Fibroblast of pulmonary artery (primary cell): ENCODE measurements around the gene LARGE1.

Source experiments
- DNase-seq: peaks from one replicate; pipeline ENCODE4 v3.0.0-alpha.2; 2010; ENCODE audit warnings: low read depth
- H3K4me3 ChIP-seq: replicated peaks from 2 replicates; pipeline ENCODE4 v1.5.1; 2011; ENCODE audit warnings: low read depth, mild to moderate bottlenecking, control low read depth, low read length, moderate library complexity
- CTCF ChIP-seq: IDR thresholded peaks from 2 replicates; pipeline ENCODE4 v1.5.1; 2011; ENCODE audit warnings: mild to moderate bottlenecking, control low read depth, low read length, inconsistent platforms; ENCODE audit errors: missing control alignments

LARGE1 gene

DNA sequence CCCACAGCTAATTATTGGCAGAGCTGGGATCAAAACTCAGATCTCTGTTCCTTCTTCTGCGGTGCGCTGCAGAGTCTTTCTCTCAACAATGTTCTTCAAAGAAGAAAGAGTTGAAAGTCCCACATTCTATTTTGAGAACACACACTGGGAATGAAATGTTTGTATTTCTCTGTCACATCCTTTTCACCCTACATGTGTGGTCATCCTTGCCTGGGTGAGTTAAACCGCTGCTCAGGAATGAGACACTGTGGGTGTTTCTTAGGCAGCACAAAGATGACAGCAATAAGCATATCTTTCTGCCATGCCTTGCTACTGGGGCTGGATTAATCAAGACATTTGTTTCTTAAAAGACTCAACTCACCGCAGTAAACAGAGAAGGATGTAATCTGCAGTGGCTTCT is 222.6 kb downstream of the LARGE1 start:
- DNase-seq, result peak; percentile 3
- H3K4me3 ChIP-seq, result no peak overlapping the region
- no peak for TF ChIP-seq CTCF

- TF ChIP-seq CTCF, result no peak
- DNase-seq, result no peak
- H3K4me3 ChIP-seq, result no peak overlapping the region
These were observed 229.1 kb downstream of the LARGE1 start for GRCh38 chr22:33691057-33691630.

DNA sequence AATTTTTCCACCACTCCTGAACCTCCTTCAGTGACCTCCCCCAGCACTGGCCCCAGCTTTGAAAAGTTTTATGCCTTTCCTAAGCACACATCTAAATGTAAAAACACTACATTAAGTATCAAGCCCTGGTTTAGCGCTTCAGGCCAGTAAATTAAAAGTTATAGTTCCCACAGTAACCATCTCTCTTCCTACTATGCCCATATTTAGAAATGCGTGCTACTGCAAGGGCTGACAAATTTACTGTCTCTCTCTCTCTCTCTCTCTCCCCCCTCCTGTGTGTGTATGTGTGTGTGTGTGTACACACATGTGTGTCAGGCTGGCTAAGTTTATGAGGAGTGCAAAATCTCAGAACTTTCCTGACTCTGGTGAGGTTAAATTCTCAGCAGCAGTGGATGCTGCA is 231.4 kb downstream of the LARGE1 start:
- DNase-seq, result no peak
- H3K4me3 ChIP-seq, result no peak overlapping the region
- no peak for TF ChIP-seq CTCF

DNA sequence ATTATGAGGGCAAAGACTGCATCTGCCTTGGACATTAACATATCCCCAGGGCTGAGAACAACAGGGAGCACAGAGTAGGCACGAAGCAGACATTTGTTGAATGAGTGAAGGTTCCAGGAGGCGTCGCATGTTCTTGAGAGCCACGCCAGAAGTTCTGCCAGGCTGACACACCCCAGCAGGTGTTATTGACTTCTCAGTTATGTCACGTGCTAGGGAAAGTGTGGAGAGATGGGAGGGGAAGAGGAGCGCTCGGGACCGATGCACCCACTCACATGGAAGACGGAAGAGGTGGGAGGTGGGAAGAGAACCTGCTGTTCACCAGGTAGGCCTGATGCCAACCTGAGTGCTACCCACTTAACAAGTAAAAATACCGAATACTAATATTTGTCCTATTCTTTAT is 232.8 kb downstream of the LARGE1 start:
- DNase-seq, result no peak
- no peak overlapping the region for H3K4me3 ChIP-seq
- TF ChIP-seq CTCF, result no peak

DNA sequence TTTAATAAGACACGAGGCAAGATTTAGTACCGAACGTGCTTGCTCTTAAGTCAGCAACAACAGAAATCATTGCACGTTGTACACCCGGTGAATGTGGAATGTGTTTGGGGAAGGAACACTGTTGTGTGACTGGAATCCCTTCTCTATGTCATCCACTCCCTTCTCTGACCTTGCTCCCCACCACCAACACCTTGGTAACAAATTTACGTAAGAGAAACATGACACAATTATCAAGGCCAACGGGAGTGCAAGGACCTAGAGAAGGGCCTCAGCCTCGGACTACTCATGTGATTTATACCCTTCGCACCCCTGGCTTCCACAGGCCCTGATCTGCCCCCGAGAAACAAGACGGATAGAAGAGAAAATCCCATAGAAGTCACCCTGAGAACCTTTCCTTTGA is 236.2 kb downstream of the LARGE1 start:
- H3K4me3 ChIP-seq, result no peak overlapping the region
- no peak for DNase-seq
- no peak for TF ChIP-seq CTCF

DNA sequence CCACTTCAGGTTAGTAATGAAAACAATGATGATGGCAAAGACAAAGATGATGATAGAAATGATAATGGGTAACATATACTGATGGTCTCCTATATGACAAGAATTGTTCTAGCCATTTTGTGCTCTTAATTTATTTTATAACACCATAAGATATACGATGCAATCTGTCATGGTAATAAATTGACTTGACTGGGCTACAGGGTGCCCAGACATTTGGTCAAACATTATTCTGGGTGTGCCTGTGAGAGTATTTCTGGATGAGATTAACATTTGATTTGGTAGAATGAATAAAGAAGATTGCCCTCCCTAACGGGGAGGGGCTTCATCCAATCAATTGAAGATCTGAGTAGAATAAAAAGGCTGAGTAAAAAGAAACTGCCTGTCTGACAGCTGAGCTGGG is 237.3 kb downstream of the LARGE1 start:
- no peak overlapping the region for H3K4me3 ChIP-seq
- DNase-seq, result no peak
- TF ChIP-seq CTCF, result no peak

DNA sequence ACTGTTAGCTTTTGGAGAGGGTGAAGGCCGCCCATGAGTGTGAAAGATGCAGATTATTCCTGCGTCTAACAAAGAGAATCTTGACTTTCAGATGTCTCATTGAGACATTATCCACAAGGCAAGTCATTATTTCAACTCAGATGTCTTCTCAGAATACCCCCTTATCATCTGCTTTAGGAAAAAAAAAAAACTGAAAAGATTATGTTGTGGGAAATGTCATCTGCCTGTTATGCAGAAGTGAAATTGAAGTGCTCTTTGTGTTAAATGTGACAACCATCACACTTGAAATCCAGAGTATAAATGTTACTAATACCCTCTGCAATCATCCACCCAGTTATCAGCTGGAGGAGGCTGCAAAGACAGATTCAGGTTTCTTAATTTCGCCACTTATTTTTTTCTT is 239.6 kb downstream of the LARGE1 start:
- H3K4me3 ChIP-seq, result no peak overlapping the region
- TF ChIP-seq CTCF, result no peak
- DNase-seq, result no peak
